GM12878 (cell line): ENCODE data around the gene CMA1. TPM values are rescaled to one million over a fixed set of nuclear protein-coding genes. Genes with fewer than 3 reads are reported as not detected.

Source experiments
- ATAC-seq: fragments of 200-7000 bp; cut with Tn5 transposase; 3 replicates; pipeline ENCODE4 v1.9.1; 2020; ENCODE audit warnings: mild to moderate bottlenecking, moderate library complexity
- BruUV-seq: library from RNA; stranded (reverse); fragments of 400-500 nt; replicated peaks from 2 replicates; lab custom pipeline; 2021; lab: Mats Ljungman, UMichigan
- CTCF ChIA-PET: fragments of 300-600 bp; sonication (Branson Sonifier 250); formaldehyde crosslinking; extraction: SDS; loops from one replicate; lab custom pipeline; 2021; ENCODE audit warnings: inconsistent platforms; lab: Yijun Ruan, JAX
- POLR2A ChIA-PET: fragments of 350-600 bp; formaldehyde crosslinking; extraction: SDS; loops from one replicate; lab custom pipeline; 2021; ENCODE audit warnings: inconsistent platforms; lab: Charles Lee
- RAD21 ChIA-PET: fragments of 300-600 bp; sonication (Branson Sonifier 250); formaldehyde crosslinking; loops from one replicate; lab custom pipeline; 2023; ENCODE audit warnings: antibody characterized with exemption; ENCODE audit not compliant: unreplicated experiment; lab: Charles Lee
- SMC1A ChIA-PET: fragments of 300-600 bp; sonication (Branson Sonifier 250); formaldehyde crosslinking; loops from one replicate; lab custom pipeline; 2023; ENCODE audit not compliant: unreplicated experiment, uncharacterized antibody; lab: Charles Lee
- DNase-seq: peaks from one replicate; pipeline ENCODE4 v3.0.0-alpha.2; 2011; ENCODE audit warnings: low read depth, low spot score
- FAIRE-seq: peaks from 3 replicates; lab custom pipeline; 2011; peaks lifted over from hg19 to GRCh38; lab: Jason Lieb, UNC
- H2AFZ ChIP-seq: 2 replicates; pipeline ENCODE4 v1.6.0; 2011; ENCODE audit warnings: low read depth, low read length, control low read depth; ENCODE audit not compliant: control insufficient read depth
- H3K27ac ChIP-seq: 2 replicates; pipeline ENCODE4 v1.5.1; 2011; ENCODE audit warnings: control low read depth; ENCODE audit not compliant: control insufficient read depth, insufficient read depth
- H3K27me3 ChIP-seq, 2 experiments: replicated peaks in 1 of 2; 2 replicates each; pipeline versions ENCODE4 v1.6.0 to v1.6.1; 2011; ENCODE audit warnings: low read length in 1 of 2; ENCODE audit not compliant: control insufficient read depth in 2 of 2, insufficient read depth in 2 of 2
- H3K36me3 ChIP-seq, 2 experiments: 2 replicates each; pipeline ENCODE4 v1.5.1; 2011; ENCODE audit warnings: low read length in 1 of 2; ENCODE audit not compliant: control insufficient read depth in 2 of 2, insufficient read depth in 2 of 2
- H3K4me1 ChIP-seq: 2 replicates; pipeline ENCODE4 v1.6.1; 2011; ENCODE audit warnings: mild to moderate bottlenecking, low read length, moderate library complexity, mixed read lengths; ENCODE audit not compliant: control insufficient read depth, insufficient read depth
- H3K4me2 ChIP-seq: 2 replicates; pipeline ENCODE4 v1.6.0; 2011; ENCODE audit warnings: control low read depth; ENCODE audit not compliant: control insufficient read depth, insufficient read depth
- H3K4me3 ChIP-seq: fragments of 200-600 bp; sonication (generic); 2 replicates; pipeline ENCODE4 v1.5.1; 2016
- H3K79me2 ChIP-seq: 2 replicates; pipeline ENCODE4 v1.6.0; 2011; ENCODE audit warnings: low read length; ENCODE audit not compliant: control insufficient read depth, insufficient read depth
- H3K9ac ChIP-seq: 2 replicates; pipeline ENCODE4 v1.8.0; 2011; ENCODE audit warnings: low read length, control low read depth, mixed read lengths; ENCODE audit not compliant: control insufficient read depth, insufficient read depth
- H3K9me3 ChIP-seq: replicated peaks from 3 replicates; pipeline ENCODE4 v1.5.1; 2011; ENCODE audit warnings: mild to moderate bottlenecking, low read length; ENCODE audit not compliant: control insufficient read depth, insufficient read depth
- H4K20me1 ChIP-seq: 2 replicates; pipeline ENCODE4 v1.6.0; 2011; ENCODE audit not compliant: control insufficient read depth, insufficient read depth
- CTCF ChIP-seq, 3 experiments: IDR thresholded peaks in 2 of 3; conservative IDR thresholded peaks in 1 of 3; 2 replicates each; pipeline ENCODE4 v1.5.1; 2011; ENCODE audit warnings: low read depth in 3 of 3, low read length in 3 of 3, mild to moderate bottlenecking in 3 of 3, control low read depth in 2 of 3, moderate library complexity in 2 of 3, inconsistent platforms in 1 of 3, mixed read lengths in 1 of 3; ENCODE audit not compliant: control insufficient read depth in 2 of 3, insufficient read depth in 1 of 3; ENCODE audit errors: extremely low read depth in 1 of 3
- TBL1XR1 ChIP-seq: IDR thresholded peaks from 2 replicates; pipeline ENCODE4 v1.6.1; 2012; ENCODE audit warnings: low read depth, low read length, improper control_type of control experiment
- ZBTB33 ChIP-seq: fragments of 450-650 bp; IDR thresholded peaks from 2 replicates; pipeline ENCODE4 v1.6.1; 2017; ENCODE audit warnings: mild to moderate bottlenecking
- WGBS: methylation state at CpG from one replicate; pipeline ENCODE4 v1.1.6; 2016; ENCODE audit warnings: low lambda C conversion rate; ENCODE audit not compliant: insufficient replicate concordance, insufficient coverage; ENCODE audit errors: missing lambda C conversion rate; 5-methylcytosine and 5-hydroxymethylcytosine counted together
- in situ Hi-C: fragments of 300-500 bp; cut with MboI; formaldehyde crosslinking; loops from 9 replicates; pipeline ENCODE4 v1.14.3; 2018; ENCODE audit warnings: mixed read lengths
- intact Hi-C: fragments of 100-400 bp; cut with micrococcal nuclease; formaldehyde crosslinking; loops from one replicate; pipeline ENCODE4 v1.14.2; 2022; ENCODE audit not compliant: unreplicated experiment
- polyA plus RNA-seq, 11 experiments: library from polyadenylated mRNA; depleted of rRNA in 4 of 11; unstranded in 6 of 11; stranded (reverse) in 5 of 11; fragments of >200 nt; fragmentation: Nextera tagmentation in 4 of 11; fragmentation: Illumina TruSeq in 1 of 11; extraction: Ambion mirVana in 4 of 11; extraction: Trizol in 1 of 11; gene quantifications; 1 replicate in 1 of 11; 2 replicates in 10 of 11; pipeline versions ENCODE4 v1.2.1 to v1.2.3, GENCODE V29; 2011 to 2016; ENCODE audit warnings: inconsistent platforms in 2 of 11, missing spikeins in 2 of 11, low read depth in 1 of 11
- total RNA-seq, 4 experiments: library from RNA; depleted of rRNA in 3 of 4; stranded (reverse); fragments of >200 nt in 3 of 4; fragmentation: Illumina TruSeq in 1 of 4; extraction: Trizol in 1 of 4; gene quantifications; 2 replicates each; pipeline versions ENCODE4 v1.2.1 to v1.2.3, GENCODE V29; 2013 to 2021

CMA1 gene
- total and polyA plus RNA-seq, 10 of the 15 experiments (the other 5 are each of a cell fraction or from before 2014, with no cell fraction given) = not detected

- in situ Hi-C loops = loop anchor here (10.0 kb wide), 1 partner anchor 210 kb away; no protein-coding TSS in a partner anchor
- no peak for FAIRE-seq
- no peak overlapping the region for H3K4me3 ChIP-seq
- ChIA-PET SMC1A (interaction anchor here (1.0 kb wide), 1 partner anchor 39 kb away, joined by 3 read pairs; no protein-coding TSS in a partner anchor), POLR2A (no interaction called here), RAD21 (no interaction called here), CTCF (no interaction called here)
- no peaks in the 10 kb centered on the region for H3K79me2 ChIP-seq
- H4K20me1 ChIP-seq = no peaks in the 10 kb centered on the region
- no peak overlapping the region for H3K27ac ChIP-seq
- H3K4me2 ChIP-seq = no peak overlapping the region
- no peak for TF ChIP-seq TBL1XR1
- no peak for TF ChIP-seq CTCF (IDR thresholded peaks at IDR 0.05 in 2 of 3, conservative IDR thresholded peaks at IDR 0.05 in 1 of 3; ENCODE audit: control insufficient read depth in 2 of 3, extremely low read depth in 1 of 3, insufficient read depth in 1 of 3, low read depth in 3 of 3, low read length in 3 of 3)
- ATAC-seq = no peak
- H2AFZ ChIP-seq = no peak overlapping the region
- 68% methylated on average over 4 of the region's 4 CpGs for WGBS
- no peaks in the 10 kb centered on the region for H3K27me3 ChIP-seq
- H3K4me1 ChIP-seq = no peaks in the 10 kb centered on the region
- no peak overlapping the region for H3K9ac ChIP-seq
- no TSS peak for BruUV-seq
- intact Hi-C loops = no loop called here
- H3K9me3 ChIP-seq = no peaks in the 10 kb centered on the region; the same call in 2 of the 3 replicates
- no peaks in the 10 kb centered on the region; a peak in 1 of 4 replicates for H3K36me3 ChIP-seq
- DNase-seq = no peak
Measured at GRCh38 chr14:24475261-24475660, 32.8 kb downstream of the CMA1 start.

GRCh38 chr14:24473211-24473610, 34.9 kb downstream of the CMA1 start:
- BruUV-seq = no TSS peak
- no peak for FAIRE-seq
- in situ Hi-C loops = loop anchor here (10.0 kb wide), 1 partner anchor 212 kb away; no protein-coding TSS in a partner anchor

More at GRCh38 chr14:24473211-24473610, 34.9 kb downstream of the CMA1 start:
- POLR2A ChIA-PET = no interaction called here
- intact Hi-C loops = no loop called here
- Histone ChIP-seq H3K36me3 (no peaks in the 10 kb centered on the region; a peak in 1 of 4 replicates), H3K4me3 (no peak overlapping the region), H3K9ac (no peak overlapping the region), H3K79me2 (no peaks in the 10 kb centered on the region), H3K4me1 (no peaks in the 10 kb centered on the region), H3K27ac (no peak overlapping the region), H3K27me3 (no peaks in the 10 kb centered on the region), H4K20me1 (no peaks in the 10 kb centered on the region), H2AFZ (no peak overlapping the region), H3K4me2 (no peak overlapping the region), H3K9me3 (no peaks in the 10 kb centered on the region)
- CTCF ChIA-PET = no interaction called here
- WGBS = 65% methylated on average over 12 of the region's 12 CpGs
- DNase-seq (no peak), ATAC-seq (no peak)
- RAD21 ChIA-PET = no interaction called here
- TF ChIP-seq ZBTB33 = no peak
- SMC1A ChIA-PET = interaction anchor here (0.6 kb wide), 1 partner anchor 31 kb away, joined by 3 read pairs; no protein-coding TSS in a partner anchor
